ENCODE data around the gene ZNF319. TPM values are rescaled to one million over a fixed set of nuclear protein-coding genes. Genes with fewer than 3 reads are reported as not detected.

The ZNF319 gene
- total and polyA plus RNA-seq, 2 of the 8 experiments (the other 6 are each of a cell fraction or from before 2014, with no cell fraction given) = 3.3 to 5.5 TPM

GRCh38 chr16:58034774-58035173 is 34.3 kb upstream of the ZNF319 start:
- peaks cover 22% of the 10 kb centered on the region for H3K79me1 ChIP-seq (ENCODE audit: low read depth, low read length)
- H3K9ac ChIP-seq (replicated peaks in 1 of 4; ENCODE audit: extremely low read depth in 1 of 4, low read depth in 3 of 4, low read length in 3 of 4) = no peak overlapping the region
- H3K56ac ChIP-seq (replicated peaks; ENCODE audit: insufficient read length, low read depth, low read length) = no peak overlapping the region
- H4K8ac ChIP-seq (ENCODE audit: extremely low read depth, insufficient read depth, low read length) = no peak overlapping the region; the same call in 1 of the 2 replicates
- no peak overlapping the region for H2BK20ac ChIP-seq (ENCODE audit: low read length)
- no peaks in the 10 kb centered on the region for H3K27me3 ChIP-seq (replicated peaks in 1 of 4; ENCODE audit: control insufficient read depth in 3 of 4, extremely low read depth in 1 of 4, insufficient read depth in 3 of 4, low read length in 3 of 4)
- no peak for FAIRE-seq
- no peak overlapping the region for H3K4me2 ChIP-seq (ENCODE audit: insufficient read depth in 1 of 2, low read depth in 2 of 2, low read length in 2 of 2)
- H3K79me2 ChIP-seq (ENCODE audit: control insufficient read depth in 1 of 2, insufficient read depth in 2 of 2, low read length in 2 of 2) = peaks cover 0 to 34% of the 10 kb centered on the region in 2 experiments; a peak in 2 of 4 replicates
- no peak overlapping the region for H2BK15ac ChIP-seq (ENCODE audit: low read length)
- H4K20me1 ChIP-seq (replicated peaks in 1 of 2; ENCODE audit: control insufficient read depth in 1 of 2, insufficient read depth in 2 of 2, low read length in 2 of 2) = peaks cover 10 to 36% of the 10 kb centered on the region in 2 experiments
- H2BK12ac ChIP-seq (ENCODE audit: low read depth, low read length) = no peak overlapping the region
- no peak overlapping the region for H3K4ac ChIP-seq (replicated peaks; ENCODE audit: insufficient read length, low read depth, low read length)
- no peak overlapping the region for H3K14ac ChIP-seq (ENCODE audit: insufficient read length)
- H4K91ac ChIP-seq (replicated peaks; ENCODE audit: insufficient read length, low read length) = no peak overlapping the region
- H3K27ac ChIP-seq (ENCODE audit: low read depth, low read length) = no peak overlapping the region
- 94% methylated on average over 11 of the region's 11 CpGs; no CpG with 5 or more reads in 1 of the 2 experiments for WGBS, 2 experiments (ENCODE audit: extremely low coverage in 1 of 2, insufficient coverage in 1 of 2, insufficient read length in 1 of 2, insufficient replicate concordance in 2 of 2, low coverage in 1 of 2, low lambda C conversion rate in 2 of 2, missing lambda C conversion rate in 1 of 2)
- no peaks in the 10 kb centered on the region for H3K23me2 ChIP-seq (ENCODE audit: low read depth, low read length)
- no peak for TF ChIP-seq TEAD4 (IDR thresholded peaks at IDR 0.05; ENCODE audit: low read depth, low read length)
- TF ChIP-seq POLR2AphosphoS5 (IDR thresholded peaks at IDR 0.05; ENCODE audit: low read depth, low read length) = no peak
- TF ChIP-seq, protein P1, sequence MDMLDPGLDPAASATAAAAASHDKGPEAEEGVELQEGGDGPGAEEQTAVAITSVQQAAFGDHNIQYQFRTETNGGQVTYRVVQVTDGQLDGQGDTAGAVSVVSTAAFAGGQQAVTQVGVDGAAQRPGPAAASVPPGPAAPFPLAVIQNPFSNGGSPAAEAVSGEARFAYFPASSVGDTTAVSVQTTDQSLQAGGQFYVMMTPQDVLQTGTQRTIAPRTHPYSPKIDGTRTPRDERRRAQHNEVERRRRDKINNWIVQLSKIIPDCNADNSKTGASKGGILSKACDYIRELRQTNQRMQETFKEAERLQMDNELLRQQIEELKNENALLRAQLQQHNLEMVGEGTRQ (IDR thresholded peaks at IDR 0.05; ENCODE audit: low read length) = no peak
- H3K23ac ChIP-seq (ENCODE audit: insufficient read length) = no peak overlapping the region
- no peaks in the 10 kb centered on the region for H3K9me3 ChIP-seq (ENCODE audit: insufficient read depth in 2 of 2, low read depth in 1 of 2, low read length in 1 of 2)
- ChIA-PET CTCF (ENCODE audit: partially characterized antibody) (interaction anchor here (0.5 to 19.9 kb wide), 12 partner anchors 9 to 516 kb away, joined by 3 to 362 read pairs (median 8); partner anchors contain the start of gene CFAP20), POLR2A (ENCODE audit: partially characterized antibody) (interaction anchor here (1.0 kb wide), 1 partner anchor 9 kb away, joined by 4 read pairs; the partner anchor contains the start of gene MMP15)
- peaks cover 2 to 16% (median 5%) of the 10 kb centered on the region in 4 experiments; a peak in 5 of 8 replicates for H3K36me3 ChIP-seq (ENCODE audit: control insufficient read depth in 2 of 4, insufficient read depth in 4 of 4, low read length in 3 of 4)
- no peak overlapping the region for H3K18ac ChIP-seq (ENCODE audit: extremely low read depth, low read length)
- H4K5ac ChIP-seq (ENCODE audit: insufficient read length, low read depth, low read length) = no peak overlapping the region
- H3K4me1 ChIP-seq (replicated peaks in 1 of 4; ENCODE audit: control insufficient read depth in 3 of 4, insufficient read depth in 4 of 4, low read length in 3 of 4) = peaks cover 0 to 6% (median 4%) of the 10 kb centered on the region in 4 experiments; a peak in 3 of 7 replicates
- H2AFZ ChIP-seq (ENCODE audit: low read length) = no peak overlapping the region
- no peak overlapping the region for H2BK120ac ChIP-seq (replicated peaks; ENCODE audit: low read depth, low read length)
- no peak for DNase-seq (ENCODE audit: low read depth in 1 of 2, low spot score in 2 of 2)
- no peak overlapping the region for H3K4me3 ChIP-seq (ENCODE audit: extremely low read depth in 1 of 4, insufficient read depth in 2 of 4, low read depth in 3 of 4, low read length in 4 of 4)
- no peak overlapping the region for H2BK5ac ChIP-seq (ENCODE audit: low read depth, low read length)
- H2AK5ac ChIP-seq (ENCODE audit: low read depth, low read length) = no peak overlapping the region
